Hematopoietic multipotent progenitor cell treated with erythropoietin and hydrocortisone succinate and interleukin-3 and kit ligand, for 15 days (in vitro differentiated cells): ENCODE results near the gene SLCO6A1.

Source experiments
- DNase-seq: peaks from one replicate; pipeline ENCODE4 v3.0.0-alpha.2; 2015; ENCODE audit warnings: low spot score

Gene SLCO6A1

DNA sequence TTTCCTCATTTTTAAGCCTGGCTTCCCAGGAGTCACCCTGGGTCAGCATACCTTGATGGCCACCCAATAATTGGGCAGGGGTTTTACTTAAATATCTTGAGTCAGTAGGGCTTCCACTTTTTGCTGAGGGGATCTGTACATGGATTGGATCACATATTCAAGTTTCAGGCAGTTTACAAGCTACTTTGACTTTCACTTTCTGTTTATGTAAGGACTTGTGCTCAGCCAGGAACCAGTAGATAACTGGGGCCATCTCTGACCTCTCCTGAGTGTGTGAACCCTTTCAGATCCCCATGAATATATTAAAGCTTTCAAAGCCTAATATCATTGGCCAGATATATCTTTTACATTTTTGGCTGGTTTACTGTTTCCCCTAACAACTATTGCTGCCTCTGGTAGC, 45.1 kb downstream of the SLCO6A1 start:
- no peak for DNase-seq

DNA sequence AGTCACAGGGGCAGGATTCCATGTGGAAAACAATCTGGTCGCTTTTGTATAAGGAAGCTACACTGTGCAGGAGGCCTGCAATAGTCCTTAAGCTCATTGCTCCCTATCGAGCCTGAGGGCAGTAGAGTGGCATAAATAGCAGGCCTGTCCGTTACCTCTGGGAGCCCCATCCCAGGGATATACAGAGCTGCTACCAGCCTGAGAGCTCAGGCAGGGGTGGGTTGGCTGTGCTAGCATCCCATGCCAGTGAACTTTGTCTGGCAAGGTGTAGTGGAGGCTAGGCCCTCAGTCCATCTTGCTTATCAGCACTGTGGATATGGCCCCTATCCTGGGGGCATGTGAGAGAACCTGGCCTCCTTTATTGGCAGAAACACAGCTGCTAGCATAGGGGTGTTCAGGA, 47.7 kb downstream of the SLCO6A1 start:
- no peak for DNase-seq

DNA sequence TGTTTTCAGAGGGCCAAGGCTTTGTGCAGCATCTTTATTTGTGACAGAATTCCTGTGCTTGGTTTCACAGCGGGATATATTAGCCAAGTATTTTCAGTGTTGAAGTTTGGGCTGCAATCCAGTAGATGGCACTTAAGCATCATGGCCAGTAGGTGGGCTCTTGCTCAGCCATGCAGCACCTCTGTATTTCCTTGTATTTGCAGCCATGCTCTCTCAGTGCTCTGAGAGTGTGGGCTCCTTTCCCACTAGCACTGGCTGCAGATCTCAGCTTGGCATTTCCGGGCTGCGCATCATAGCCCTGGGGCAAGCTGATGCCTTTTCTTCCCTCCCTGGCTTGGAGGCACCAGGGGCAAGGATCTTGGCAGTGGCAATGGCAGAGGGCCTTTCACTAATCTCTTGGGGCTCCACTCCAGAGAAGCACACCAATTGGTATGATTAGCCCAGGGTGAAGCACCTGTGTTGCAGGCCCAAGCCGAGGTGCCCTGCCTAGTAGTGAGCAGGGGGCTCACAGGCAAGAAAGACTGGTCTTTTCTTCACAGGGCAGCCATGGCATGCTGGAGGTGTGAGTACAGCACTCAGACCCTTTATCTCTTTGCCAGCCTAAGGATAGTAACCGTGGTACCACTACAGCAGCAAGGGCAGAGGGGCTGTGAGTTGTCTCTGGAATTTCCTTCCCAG, 48.3 kb downstream of the SLCO6A1 start:
- no peak for DNase-seq

DNA sequence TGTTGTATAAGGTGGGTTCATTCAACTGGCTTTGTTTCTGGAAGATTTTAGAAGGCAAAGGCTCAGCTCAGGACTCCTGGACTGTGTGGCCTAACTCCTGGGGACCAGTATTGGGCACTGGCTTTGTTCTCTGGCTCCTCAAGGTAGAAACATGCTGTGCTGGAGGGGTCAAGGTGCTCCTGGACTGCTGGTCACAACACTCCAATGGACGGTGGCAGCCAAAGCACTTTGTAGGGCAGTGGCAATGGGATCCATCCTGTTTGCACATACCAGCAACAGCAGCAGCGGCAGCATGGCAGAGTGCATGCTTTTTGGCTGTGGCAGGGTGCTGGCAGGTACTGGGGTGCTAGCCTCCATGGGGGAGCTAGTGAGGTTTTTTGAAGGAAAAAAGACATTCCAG, 65.3 kb downstream of the SLCO6A1 start:
- DNase-seq = no peak

DNA sequence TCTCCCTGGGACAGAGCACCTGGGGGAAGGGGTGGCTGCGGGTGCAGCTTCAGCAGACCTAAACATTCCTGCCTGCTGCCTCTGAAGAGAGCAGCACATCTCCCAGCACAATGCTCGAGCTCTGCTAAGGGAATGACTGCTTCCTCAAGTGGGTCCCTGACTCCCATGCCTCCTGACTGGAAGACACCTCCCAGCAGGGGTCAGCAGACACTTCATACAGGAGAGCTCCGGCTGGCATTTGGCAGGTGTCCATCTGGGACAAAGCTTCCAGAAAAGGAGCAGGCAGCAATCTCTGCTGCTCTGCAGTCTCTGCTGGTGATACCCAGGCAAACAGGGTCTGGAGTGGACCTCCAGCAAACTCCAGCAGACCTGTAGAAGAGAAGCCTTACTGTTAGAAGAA, 77.2 kb downstream of the SLCO6A1 start:
- no peak for DNase-seq

DNA sequence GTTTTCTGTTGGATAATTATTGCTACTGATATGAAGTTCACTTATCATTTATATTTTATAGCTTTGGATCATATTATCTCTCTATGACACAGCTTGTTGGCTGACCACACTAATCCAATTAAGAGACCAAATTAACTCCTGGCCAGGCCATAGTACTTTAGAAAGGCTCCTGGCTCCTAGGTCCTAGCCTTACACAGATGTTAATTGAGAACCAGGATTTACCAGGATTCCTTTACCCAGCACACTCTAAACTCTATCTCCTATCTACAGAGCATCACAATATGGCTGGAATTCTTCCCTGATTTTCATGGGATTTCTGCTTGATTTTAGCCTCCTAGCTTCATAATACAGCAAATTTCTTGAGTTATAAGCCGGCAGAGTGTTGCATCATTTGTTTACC, 80.3 kb downstream of the SLCO6A1 start:
- no peak for DNase-seq

DNA sequence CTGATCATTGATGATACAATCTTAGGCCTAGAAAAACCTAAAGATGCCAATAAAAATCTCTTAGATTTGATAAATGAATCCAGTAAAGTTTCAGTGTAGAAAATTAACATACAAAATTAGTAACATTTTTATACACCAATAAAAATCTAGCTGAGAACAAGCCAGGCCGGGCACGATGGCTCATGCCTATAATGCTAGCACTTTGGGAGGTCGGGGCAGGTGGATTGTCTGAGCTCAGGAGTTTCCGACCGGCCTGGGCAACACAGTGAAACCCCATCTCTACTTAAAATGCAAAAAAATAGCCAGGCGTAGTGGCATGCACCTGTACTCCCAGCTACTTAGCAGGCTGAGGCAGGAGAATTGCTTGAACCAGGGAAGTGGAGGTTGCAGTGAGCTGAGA, 84.4 kb downstream of the SLCO6A1 start:
- no peak for DNase-seq

DNA sequence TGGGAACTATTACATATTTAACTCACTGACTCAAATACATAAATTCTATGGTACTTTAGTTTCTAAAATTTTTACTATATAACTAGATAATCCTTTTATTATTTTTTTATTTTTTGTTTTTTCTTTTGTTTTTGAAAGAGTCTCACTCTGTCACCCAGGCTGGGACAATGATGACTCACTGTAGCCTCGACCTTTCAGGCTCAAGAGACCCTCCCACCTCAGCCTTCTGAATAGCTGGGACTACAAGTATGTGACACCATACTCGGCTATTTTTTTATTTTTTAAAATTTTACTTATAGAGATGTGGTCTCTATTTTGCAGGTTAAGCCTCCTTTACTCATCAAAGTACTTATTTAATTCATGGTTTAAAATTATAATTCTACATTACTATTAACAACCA, 110.6 kb downstream of the SLCO6A1 start:
- no peak for DNase-seq

DNA sequence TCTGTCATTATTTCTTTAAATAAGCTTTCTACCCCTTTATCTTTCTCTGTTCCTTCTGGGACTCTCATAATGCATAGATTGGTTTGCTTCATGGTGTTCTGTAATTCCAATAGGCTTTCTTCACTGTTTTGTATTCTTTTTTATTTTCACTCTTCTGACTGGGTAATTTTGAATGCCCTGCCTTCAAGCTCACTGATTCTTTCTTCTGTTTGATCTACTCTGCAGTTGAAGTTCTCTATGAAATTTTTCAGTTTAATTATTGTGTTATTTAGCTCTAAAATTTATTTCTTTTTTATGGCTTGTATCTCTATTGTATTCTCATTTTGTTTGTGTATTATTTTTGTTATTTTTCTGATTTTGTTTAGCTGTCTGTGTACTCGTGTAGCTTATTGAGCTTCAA, 113.4 kb downstream of the SLCO6A1 start:
- no peak for DNase-seq

DNA sequence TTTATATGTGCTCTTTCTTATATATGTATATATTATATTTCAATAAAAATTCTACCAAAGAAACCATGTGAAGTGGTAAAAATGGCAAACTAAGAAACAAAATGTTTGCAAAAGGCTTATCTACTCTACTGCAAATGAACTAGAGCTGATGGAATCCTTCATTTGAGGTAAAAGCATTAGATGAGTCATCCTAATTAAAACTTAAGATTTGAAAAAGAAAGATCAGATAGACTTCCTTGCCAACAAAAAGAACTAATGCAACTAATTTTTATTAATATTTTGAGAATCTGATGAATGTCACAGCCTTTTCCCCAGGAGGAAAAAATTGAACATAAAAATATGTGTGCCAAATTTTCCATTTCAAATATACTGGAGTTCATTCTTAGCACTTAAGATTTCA, 118.6 kb downstream of the SLCO6A1 start:
- DNase-seq = no peak

DNA sequence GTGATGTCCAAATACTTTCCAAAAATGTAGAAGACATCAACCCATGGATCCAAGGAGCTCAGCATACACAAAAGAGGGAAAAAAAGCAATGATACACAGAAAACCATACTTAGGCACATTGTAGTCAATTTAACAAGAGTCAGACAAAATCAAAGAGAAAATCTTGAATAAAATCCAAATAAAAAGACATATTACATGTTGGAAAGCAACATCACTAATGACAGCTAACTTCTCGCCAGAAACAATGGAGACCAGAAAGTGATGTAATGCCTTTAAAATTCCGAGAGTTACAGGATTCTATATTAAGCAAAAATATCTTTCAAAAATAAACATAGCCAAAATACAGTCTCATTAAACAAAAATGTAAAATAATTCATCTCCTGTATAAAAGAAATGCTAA, 122.9 kb downstream of the SLCO6A1 start:
- DNase-seq = no peak

DNA sequence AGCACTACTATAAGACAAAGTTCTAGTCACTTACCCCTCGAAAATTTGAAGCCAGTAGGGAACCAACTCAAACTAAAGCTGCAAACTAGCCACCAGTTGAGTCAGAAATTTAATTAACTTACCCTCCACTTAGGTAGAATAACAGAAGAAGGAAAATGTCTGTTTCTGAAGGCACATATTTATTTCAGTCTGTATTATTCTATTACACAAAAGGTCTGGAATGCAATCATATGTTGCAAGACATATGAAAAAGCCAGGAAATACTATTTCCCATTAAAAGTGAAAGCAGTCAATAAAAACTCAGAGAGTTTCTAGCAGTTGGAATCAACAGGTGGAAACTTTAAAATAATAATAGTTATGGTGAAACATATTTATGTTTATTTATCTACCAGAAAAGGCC, 123.5 kb downstream of the SLCO6A1 start:
- DNase-seq = no peak

DNA sequence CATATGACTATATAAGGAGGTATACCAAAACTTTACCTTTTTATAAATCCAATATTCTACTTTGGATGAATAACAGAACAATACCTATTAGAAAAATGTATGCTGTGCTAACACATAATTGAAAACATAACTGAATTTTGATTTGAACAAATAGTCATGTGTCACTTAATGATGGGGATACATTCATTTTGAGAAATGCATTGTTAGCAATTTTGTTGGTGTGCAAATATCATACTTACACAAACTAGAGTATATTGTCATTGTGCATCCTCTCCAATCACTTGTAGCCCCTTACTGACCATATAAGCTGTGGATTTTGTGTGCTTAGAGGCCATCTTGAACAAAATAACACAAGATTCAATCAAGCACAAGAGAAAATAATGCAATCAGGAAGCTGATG, 130.4 kb downstream of the SLCO6A1 start:
- DNase-seq = no peak

DNA sequence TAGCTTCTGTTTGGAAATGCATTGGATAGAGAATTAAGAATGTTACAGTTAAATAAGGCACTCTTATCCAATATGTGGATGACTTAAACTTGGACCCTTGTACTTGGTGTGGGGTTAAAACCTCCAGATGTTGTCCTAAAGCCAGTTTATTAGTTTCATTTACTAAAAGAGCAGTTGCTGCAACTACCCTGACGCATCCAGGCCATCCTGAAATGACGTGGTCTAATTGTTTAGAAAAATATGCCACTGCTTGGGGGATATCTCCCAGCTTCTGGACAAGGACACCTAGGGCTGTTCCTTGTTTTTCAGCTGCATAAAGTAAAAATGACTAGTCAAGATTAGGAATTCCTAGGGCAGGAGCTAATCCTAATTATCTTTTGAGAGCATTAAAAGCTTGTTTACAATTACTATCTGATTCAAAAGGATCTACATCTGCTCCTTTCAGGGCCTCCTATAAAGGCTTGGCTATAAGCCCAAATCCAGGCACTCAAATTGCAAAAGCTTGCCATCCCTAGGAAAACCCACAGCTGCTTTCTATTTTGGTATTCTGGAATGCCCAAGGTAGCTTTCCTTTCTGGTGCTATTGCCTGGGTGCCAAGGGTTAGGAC, 157.0 kb downstream of the SLCO6A1 start:
- DNase-seq = no peak

DNA sequence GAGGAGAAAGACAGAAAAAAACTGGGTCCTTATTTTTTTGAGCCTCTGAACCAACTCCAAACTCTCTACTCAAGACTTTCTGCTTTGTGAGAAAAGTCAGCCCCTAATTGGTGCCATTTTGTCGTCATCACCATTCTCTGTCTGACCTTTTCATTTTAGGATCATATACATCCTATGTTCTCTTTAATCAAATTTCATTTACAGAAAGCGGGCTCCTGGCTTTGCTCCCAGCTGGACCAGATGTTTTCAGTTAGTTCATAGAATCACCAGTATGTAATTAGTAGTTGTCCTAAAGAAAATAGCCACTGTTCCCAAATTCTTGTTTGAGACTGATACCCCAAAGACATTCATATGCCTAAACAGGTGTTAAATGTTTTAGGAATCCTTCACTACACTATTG, 174.1 kb downstream of the SLCO6A1 start:
- DNase-seq = no peak
